DMS53 treated with DMSO at 0.1 percent for 48 hours (cell line): Measurements from ENCODE around the gene GRIA1.

Source experiments
- DNase-seq: peaks from one replicate; lab custom pipeline; 2025; ENCODE audit not compliant: unreplicated experiment; lab: John Stamatoyannopoulos, UW

The GRIA1 gene

DNA sequence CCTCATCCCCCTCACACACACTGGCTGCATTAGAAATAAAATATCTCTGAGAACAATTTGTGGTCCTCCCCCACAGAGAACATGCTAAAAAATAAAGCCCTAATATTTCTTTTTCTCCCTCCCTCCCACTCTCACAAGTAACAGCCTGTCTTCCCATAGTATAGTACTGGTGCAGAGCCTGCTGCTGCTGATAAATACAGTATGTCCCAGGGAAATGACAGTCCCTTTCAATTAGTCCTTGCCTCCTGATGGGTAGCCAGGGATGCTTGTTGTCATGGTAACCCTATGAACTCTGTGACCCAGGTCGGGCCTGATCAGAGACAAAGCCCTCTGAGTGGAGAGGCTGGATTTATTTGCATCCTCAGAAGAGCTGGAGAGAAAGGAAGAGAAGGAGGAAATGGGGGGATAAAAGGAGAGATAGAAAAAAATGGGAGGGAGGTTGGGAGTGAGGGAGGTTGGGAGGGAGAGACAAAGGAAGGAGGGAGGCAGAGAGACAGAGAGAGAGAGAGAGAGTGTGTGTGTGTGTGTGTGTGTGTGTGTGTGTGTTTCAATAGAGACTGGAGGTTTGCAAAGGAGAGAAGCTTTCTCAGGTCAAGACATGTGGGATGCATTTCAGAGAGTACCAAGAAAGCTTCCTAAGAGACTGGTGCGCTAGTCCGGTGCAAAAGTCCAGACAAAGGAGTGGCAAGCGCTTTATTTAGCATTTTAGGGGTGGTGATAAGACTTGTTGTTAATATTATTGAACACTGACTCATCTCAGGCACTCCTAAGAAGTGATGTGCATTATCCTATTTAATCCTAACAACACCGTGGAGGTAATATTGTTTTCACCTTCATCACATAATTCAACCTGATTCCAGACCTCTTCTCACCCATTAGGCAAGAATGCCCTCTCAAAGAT, 287.5 kb downstream of the GRIA1 start:
- no peak for DNase-seq

DNA sequence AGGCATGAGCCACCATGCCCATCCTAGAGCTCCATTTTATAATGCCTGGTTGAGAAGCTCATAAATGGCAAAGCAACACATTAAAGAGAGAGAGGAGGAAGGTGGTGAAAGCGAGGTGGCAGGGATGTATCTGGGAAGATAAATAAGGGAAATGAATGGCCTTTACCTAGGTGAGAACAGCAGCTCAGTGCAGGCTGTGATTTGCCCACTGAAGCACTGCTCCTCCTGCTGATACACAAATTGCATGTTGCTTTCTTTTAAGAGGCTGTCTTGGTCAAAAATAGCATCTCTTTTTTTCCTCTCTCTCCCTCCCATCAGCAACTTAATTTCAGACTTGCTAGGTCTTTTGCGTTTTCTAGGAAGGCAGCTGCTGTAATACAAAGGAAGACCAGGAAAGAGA, 289.4 kb downstream of the GRIA1 start:
- no peak for DNase-seq

DNA sequence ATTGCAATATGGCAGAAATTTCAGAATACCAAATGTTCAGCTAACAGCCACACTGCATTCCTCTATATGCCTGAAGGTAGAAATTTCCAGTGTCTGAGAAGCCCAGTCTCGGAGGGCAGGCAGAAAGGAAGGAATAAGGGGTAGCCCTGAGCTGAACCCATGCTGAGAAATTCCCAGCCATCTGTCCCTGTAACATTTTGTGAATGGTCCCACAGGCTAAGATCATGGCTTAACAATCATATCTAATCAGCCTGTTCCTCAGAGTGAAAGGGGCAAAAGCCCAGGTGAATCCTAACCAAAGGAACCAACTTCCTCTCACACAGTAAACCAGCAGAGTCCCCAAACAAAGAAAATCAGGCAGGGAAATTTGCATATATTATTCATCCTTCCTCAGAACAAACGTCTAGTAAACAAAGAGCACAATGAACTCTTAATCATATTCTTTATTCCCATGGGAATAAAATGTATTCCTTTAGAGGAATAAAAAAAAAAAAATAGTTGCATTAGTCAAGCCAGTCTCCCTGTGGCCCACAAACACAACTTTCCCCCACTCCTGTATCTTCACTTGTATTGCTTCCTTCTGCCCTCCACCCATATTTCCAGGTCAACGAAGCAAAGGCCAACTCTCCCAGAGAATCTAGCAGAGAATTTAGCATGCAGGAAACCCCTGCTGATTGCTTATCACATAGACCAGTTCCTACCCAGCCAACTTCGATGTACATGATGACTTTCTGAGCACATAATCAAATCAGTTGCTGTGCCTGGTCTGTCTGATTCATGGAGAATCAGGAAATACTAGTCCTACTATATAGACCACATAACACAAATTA, 290.6 kb downstream of the GRIA1 start:
- DNase-seq: no peak

DNA sequence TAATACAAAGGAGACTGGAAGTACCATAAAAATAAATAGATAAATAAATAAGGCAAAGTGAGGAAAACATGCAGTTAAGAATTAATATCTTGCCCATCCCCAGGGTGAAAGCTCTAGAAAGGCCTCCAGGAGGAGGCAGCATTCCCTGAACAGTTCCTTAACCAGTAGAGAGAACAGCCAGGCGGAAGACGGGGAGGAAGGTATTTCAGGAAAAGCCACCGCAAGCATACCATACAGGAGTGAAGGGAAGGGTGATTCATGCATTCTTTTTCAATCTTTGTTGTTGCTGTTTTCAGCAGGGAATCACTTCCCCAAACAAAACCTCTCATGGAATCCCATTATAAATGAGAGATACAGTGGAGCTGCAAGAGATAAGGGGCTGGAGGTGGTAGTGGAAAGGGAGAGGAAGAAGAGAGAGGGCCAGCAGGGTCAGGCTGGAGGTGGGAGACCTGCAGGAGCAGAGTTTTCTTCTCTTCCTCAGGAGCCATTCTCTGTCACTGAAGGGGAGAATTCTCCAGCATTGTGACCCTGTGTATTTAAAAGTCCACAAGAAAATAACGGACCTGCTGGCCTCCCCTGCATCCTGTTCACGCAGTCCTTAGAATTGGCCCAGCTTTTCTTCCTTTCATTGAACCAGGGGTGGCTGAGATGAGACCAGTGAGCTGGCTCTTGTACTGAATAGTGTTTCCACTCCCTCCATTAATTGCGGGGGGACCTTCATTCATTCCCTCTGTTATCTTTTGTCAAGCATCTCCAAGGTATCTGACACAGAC, 292.3 kb downstream of the GRIA1 start:
- DNase-seq: no peak

DNA sequence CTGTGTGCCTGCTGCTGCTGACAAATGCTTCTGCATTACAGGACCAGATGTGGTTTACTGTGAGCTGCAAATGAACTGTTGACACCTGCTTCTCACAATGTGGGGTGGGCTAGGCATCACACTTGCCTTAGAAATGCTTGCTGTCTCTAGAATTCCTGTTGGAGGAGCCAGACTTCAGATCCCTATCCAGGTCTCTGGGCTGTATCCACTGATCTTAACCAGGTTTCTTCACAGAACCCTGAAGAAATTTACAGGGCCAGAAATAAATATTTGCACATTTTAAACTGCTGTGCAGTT, 292.8 kb downstream of the GRIA1 start:
- no peak for DNase-seq

GRCh38 chr5:153784277-153784676, 293.8 kb downstream of the GRIA1 start:
- no peak for DNase-seq

DNA sequence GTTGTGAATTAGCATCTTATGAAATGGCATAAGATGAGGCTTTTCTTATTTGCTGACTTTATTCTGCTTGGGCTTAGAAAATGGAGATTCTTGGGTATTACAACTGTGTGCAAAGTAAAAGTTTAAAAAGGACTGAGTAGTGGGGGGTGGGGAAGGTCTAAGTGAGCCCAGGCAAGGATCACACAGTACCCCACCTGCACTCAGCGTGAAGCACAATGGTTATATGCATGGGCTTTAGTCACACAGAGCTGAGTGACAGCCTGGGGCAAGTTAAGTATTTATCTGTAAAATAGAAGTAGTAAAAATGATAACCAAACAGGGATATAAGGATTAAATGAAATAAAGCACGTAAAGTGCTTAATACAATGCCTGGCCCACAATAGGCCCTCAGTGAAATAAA, 300.9 kb downstream of the GRIA1 start:
- no peak for DNase-seq

- no peak for DNase-seq
These were observed 301.8 kb downstream of the GRIA1 start for GRCh38 chr5:153792305-153792704.

DNA sequence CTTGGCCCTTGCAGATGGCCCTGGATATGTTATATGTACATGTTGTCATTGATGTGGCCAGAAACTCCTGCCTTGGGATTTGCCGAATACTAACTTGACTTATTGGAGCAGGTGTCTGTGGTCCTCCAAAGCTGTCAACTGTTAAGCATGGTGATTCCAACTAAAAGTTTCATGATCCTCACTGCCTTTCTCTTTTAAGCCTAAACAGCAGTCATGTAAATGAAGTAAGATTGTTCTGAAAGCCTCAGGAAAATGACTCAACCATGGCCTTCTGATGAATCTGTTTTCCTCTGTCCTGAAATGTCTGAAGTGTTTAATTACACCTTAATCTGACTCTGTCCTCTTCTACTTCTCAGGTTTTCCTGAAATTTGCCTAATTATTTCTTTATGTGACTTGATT, 303.2 kb downstream of the GRIA1 start:
- DNase-seq: no peak

- DNase-seq: no peak
These were observed 303.9 kb downstream of the GRIA1 start for GRCh38 chr5:153794327-153794726.

GRCh38 chr5:153796527-153796926, 306.1 kb downstream of the GRIA1 start:
- DNase-seq: no peak

DNA sequence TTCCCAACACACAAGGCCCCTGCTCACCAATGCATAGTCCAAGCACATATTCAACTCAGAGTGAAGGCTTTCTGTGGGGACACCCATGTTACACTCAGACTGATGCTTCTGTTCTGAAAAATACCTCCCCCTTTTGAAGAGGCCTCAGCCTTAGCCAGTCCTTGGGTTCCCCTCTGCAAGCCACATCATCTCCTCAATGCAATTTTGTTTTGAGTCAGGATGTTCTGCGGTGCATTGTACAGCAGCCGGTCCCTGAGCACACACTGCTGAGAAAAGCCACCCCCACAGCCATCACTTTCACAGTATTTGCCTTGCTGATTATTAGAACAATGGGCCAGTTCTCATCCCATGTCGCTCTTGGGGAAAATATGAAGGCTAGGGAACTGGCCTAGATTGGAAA, 307.0 kb downstream of the GRIA1 start:
- DNase-seq: no peak

GRCh38 chr5:153798830-153799229, 308.4 kb downstream of the GRIA1 start:
- no peak for DNase-seq

DNA sequence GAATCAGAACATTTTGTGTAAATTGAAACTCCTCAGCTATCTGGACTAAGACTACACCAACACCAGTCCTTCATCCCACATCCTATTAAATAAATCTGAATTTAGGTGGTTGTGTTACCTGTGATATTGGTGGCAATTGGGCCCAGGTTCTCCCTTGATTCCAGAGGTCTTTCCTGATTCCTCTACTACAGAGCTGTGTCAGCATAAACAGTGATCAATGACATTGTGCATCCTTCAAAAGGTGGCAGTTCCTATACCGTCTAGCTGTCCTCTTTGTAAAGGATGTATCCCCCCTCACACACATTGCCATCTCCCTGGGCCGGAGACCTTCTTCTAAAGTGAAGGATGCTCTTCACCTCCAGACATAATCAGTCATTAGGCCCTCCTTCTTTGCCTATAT, 309.0 kb downstream of the GRIA1 start:
- DNase-seq: no peak

GRCh38 chr5:153802050-153802821, 311.8 kb downstream of the GRIA1 start:
- DNase-seq: no peak

GRCh38 chr5:153807801-153808200, 317.3 kb downstream of the GRIA1 start:
- no peak for DNase-seq

GRCh38 chr5:153809166-153809565, 318.7 kb downstream of the GRIA1 start:
- DNase-seq: no peak

DNA sequence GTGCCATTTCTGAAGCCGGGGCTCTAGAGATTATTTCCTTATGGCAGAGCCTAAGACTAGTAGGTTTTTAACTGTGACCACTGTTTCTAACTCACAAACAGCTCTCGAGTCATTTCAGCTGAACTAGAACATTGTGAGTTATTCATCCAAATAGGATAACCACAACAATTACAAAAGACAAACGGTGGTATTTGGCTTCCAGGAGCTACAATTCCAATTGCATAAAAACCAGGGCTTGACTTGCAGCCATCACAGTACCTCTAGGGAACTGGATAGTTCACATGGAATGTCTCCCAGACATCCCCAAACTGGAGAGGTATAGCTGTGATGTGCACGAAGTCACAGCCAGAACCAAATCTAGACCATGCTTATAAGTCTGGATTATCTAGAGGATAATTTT, 323.4 kb downstream of the GRIA1 start:
- DNase-seq: no peak

DNA sequence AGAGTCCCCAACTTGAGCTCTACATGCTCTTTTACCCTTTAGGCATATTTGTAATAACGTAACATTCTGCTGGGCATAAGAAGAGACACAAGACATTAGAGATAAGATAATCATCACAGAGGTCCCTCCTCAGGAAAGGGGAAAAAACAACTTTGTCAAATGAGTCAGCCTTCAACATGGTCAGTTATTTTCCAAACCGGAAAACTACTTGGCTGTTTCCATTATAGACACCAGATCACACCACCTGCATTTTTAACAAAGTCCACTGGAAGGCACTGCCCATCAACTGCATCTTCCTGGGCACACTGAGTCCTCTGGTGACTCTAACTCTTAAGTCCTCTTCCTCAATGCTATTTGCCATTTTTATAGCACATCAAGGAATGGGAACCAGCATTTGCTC, 326.4 kb downstream of the GRIA1 start:
- no peak for DNase-seq

- peak; percentile 29 for DNase-seq
These were observed 328.2 kb downstream of the GRIA1 start for GRCh38 chr5:153818626-153819025.

DNA sequence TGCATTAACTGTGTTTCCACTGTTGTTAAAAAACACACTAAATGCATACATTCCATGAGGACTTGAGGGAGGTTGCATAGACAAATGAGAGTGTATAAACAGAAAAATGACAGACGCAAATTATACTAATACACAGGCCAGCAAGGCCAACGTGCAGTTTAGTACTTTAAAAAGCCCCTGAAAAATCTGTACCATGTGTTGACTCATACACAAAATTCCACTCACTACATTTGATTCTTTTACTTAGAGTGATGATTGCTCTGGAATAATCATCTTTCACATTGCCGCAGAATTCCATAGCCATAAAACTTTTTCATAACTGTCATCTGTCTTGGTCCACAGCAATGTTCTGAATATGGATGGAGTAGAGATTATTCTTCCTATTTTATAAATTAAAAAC, 332.6 kb downstream of the GRIA1 start:
- no peak for DNase-seq
